ENCODE results near the gene DECR2. TPM values are rescaled to one million over a fixed set of nuclear protein-coding genes. Genes with fewer than 3 reads are reported as not detected.
A peak's percentile ranks its signal among the peaks of the same experiment; 100 is the strongest.
"Not testable (repeated sequence)": the region's sequence is repeated elsewhere in the genome, so short reads cannot be mapped to it uniquely, and the experiment has no call there.

The DECR2 gene
- total RNA-seq, 4 donors from 2014 or later, result 10.6 to 106 (median 31.9) TPM

DNA sequence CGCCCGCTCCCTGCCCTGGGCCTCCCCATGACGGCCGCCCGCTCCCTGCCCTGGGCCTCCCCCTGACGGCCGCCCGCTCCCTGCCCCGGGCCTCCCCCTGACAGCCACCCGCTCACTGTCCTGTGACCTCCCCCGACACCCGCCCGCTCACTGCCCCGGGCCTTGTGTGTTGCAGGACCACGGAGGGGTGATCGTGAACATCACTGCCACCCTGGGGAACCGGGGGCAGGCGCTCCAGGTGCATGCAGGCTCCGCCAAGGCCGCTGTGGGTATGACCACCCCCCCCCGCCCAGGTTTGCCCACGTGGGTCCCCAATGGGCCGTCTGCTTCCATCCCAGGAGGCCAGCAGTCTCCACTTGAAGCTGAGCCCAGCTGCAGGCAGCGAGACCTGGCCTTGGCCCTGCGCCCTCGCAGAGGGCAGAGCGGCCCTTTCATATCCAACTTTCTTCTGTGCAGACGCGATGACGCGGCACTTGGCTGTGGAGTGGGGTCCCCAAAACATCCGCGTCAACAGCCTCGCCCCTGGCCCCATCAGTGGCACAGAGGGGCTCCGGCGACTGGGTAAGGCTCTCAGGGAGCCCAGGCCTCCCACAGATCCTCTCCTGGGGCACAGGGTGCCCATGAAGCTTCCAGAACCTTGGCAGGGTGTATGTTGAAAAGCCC, 9.0 kb downstream of the DECR2 start:
- no peaks in the 10 kb centered on the region for H3K4me1 ChIP-seq
- no peaks in the 10 kb centered on the region for H3K36me3 ChIP-seq
- H3K9me3 ChIP-seq, result no peaks in the 10 kb centered on the region
- intact Hi-C loops (cut with DNase I; ENCODE audit: low total_unique reads), result no loop called here
- no peak for TF ChIP-seq POLR2A (IDR thresholded peaks at IDR 0.05)
- TF ChIP-seq, protein P1, sequence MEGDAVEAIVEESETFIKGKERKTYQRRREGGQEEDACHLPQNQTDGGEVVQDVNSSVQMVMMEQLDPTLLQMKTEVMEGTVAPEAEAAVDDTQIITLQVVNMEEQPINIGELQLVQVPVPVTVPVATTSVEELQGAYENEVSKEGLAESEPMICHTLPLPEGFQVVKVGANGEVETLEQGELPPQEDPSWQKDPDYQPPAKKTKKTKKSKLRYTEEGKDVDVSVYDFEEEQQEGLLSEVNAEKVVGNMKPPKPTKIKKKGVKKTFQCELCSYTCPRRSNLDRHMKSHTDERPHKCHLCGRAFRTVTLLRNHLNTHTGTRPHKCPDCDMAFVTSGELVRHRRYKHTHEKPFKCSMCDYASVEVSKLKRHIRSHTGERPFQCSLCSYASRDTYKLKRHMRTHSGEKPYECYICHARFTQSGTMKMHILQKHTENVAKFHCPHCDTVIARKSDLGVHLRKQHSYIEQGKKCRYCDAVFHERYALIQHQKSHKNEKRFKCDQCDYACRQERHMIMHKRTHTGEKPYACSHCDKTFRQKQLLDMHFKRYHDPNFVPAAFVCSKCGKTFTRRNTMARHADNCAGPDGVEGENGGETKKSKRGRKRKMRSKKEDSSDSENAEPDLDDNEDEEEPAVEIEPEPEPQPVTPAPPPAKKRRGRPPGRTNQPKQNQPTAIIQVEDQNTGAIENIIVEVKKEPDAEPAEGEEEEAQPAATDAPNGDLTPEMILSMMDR (IDR thresholded peaks at IDR 0.05), result no peak
- no peak overlapping the region for H3K4me3 ChIP-seq
- no peaks in the 10 kb centered on the region for H3K27me3 ChIP-seq
- DNase-seq, result no peak
- H3K27ac ChIP-seq, result no peak overlapping the region

DNA sequence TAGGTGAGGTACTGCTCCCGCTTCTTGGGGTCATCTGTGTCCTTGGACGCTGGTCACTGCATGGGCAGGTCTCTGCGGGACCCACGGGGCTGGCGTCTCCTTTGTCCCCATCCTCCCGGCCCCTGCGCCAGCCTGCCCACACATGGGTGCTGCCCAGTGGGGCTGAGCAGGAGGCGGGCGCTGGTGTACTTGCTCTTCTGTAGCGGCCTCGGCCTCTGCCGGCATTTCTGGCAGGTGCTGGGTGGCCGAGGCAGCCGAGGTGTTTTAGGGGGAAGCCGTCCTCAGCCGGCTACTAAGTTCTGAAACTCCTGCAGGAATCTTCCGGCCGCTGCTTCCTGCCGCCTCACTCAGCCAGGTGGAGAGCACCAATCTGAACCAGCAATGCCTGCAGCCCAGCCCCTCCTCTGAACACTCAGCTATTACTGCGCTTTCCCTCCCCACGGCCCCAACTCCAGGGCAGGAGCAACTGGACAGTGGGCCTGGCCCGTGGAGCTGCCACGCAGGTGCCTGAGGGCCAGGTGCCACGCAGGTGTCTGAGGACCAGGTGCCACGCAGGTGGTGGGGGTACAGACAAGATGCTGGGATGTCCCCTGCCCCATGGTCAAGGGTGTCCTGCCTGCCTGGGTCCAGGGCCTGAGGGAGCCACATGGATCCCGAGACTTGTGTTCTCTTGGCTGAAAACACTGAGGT, 10.0 kb downstream of the DECR2 start:
- H3K27ac ChIP-seq, result no peak overlapping the region
- H3K4me3 ChIP-seq, result no peak overlapping the region
- intact Hi-C loops (cut with DNase I; ENCODE audit: low total_unique reads), result no loop called here
- no peak for DNase-seq
- H3K4me1 ChIP-seq, result no peaks in the 10 kb centered on the region
- TF ChIP-seq, protein P1 (IDR thresholded peaks at IDR 0.05), result no peak
- no peak for TF ChIP-seq POLR2A (IDR thresholded peaks at IDR 0.05)
- H3K36me3 ChIP-seq, result no peaks in the 10 kb centered on the region
- H3K27me3 ChIP-seq, result no peaks in the 10 kb centered on the region
- H3K9me3 ChIP-seq, result no peaks in the 10 kb centered on the region

DNA sequence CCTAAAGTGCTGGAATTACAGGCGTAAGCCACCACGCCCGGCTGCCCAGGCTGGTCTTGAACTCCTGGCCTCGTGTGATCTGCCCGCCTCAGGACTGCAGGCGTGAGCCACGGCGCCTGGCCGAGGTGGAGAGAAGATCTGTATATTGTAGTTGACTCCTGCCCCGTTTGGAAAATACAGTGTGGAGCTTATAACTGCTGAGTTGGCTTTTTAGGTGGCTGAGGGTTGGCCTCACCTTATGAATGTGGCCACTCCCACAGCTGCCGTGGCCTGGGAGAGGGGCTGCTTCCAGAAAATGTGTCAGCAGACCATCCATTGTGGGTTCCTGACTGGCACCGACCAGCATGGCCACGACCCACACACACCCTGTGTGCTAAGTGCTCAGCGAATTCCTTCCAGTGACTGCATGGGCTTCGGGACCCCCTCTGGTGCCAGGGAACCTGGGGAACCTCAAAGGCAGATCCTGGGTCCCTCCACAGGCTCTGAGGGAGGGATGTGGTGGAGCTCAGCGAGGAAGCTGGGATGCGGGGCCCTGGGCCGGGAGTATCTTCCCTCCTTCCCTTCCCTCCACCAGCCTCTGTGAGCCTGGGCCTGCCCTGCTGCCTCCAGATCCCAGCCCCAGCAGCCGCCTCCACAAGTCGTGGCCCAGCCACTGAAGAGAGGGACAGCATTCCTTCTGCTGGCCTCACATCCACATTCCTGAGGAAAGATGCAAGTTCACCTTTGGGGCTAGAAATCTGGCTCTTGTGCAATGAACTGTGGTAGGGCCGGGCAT, 12.9 kb downstream of the DECR2 start:
- no peak for TF ChIP-seq POLR2A (IDR thresholded peaks at IDR 0.05)
- TF ChIP-seq, protein P1 (IDR thresholded peaks at IDR 0.05), result no peak
- no peaks in the 10 kb centered on the region for H3K9me3 ChIP-seq
- H3K27ac ChIP-seq, result no peak overlapping the region
- DNase-seq, result no peak
- no peaks in the 10 kb centered on the region for H3K4me1 ChIP-seq
- intact Hi-C loops (cut with DNase I; ENCODE audit: low total_unique reads), result no loop called here
- H3K36me3 ChIP-seq, result no peaks in the 10 kb centered on the region
- no peak overlapping the region for H3K4me3 ChIP-seq
- no peaks in the 10 kb centered on the region for H3K27me3 ChIP-seq

DNA sequence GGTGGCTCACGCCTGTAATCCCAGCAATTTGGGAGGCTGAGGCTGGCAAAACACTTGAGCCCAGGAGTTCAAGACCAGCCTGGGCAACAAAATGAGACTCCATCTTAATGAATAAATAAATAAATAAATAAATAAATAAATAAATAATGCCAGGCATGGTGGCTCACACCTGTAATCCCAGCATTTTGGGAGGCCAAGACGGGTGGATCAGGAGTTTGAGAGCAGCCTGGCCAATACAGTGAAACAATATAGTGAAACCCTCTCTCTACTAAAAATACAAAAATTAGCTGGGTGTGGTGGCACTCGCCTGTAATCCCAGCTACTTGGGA, 13.4 kb downstream of the DECR2 start:
- H3K4me1 ChIP-seq; H3K27ac ChIP-seq; H3K36me3 ChIP-seq; H3K9me3 ChIP-seq; intact Hi-C loops (cut with DNase I; ENCODE audit: low total_unique reads); DNase-seq; H3K27me3 ChIP-seq; H3K4me3 ChIP-seq: not testable (repeated sequence)

DNA sequence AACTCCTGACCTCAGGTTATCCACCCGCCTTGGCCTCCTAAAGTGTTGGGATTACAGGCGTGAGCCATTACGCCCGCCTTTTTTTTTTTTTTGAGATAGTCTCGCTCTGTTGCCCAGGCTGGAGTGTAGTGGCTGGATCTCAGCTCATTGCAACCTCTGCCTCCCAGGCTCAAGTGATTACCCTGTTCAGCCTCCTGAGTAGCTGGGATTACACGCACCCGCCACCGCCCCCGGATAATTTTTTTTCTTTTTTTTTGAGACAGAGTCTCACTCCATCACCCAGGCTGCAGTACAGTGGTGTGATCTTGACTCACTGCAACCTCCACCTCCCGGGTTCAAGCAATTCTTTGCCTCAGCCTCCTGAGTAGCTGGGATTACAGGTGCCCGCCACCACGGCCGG, 20.5 kb downstream of the DECR2 start:
- H3K27ac ChIP-seq; H3K9me3 ChIP-seq; H3K36me3 ChIP-seq; H3K27me3 ChIP-seq; DNase-seq; intact Hi-C loops (cut with DNase I; ENCODE audit: low total_unique reads); H3K4me3 ChIP-seq; H3K4me1 ChIP-seq: not testable (repeated sequence)

DNA sequence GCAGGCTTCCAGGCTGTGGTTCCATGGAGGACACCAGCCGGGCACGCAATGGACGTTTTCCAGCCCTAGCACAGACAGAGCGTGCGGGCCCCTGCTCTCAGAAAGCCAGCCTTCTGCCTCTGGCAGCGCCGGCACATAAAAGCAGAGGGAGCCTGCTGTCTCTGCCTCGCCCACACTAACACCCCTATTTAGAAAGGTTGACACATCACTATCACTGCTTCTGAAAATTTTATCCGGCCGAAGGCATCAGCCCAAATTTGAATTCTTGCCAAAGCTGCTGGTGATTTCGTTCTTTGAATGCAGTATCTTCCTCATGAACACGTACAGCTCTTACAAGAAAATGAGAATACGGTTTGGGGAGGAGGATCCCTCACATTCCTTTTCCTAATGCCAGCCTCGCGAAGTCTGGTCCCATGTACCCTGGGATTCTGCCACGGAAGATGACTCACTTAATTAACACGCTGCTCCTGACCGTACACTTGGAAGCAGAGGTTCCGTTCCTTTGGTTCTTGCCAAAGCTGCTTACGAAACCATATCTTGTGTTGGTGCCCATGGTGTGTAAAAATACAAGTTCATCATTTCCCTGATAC, 22.4 kb downstream of the DECR2 start:
- peak overlapping the region; percentile 53 to 54 for H3K4me3 ChIP-seq
- DNase-seq, result peak; percentile 80 to 92
- TF ChIP-seq POLR2A (IDR thresholded peaks at IDR 0.05), result peak in 1 of 2 donors; percentile 12
- TF ChIP-seq, protein P1 (IDR thresholded peaks at IDR 0.05), result no peak
- H3K36me3 ChIP-seq, result no peaks in the 10 kb centered on the region
- no peaks in the 10 kb centered on the region for H3K27me3 ChIP-seq
- intact Hi-C loops (cut with DNase I; ENCODE audit: low total_unique reads), result no loop called here
- peak overlapping the region; percentile 91 for H3K27ac ChIP-seq
- peaks cover 4 to 9% of the 10 kb centered on the region in 2 donors for H3K4me1 ChIP-seq
- H3K9me3 ChIP-seq, result no peaks in the 10 kb centered on the region

Data from uterus (tissue), 4 donors.